Upper lobe of left lung (tissue), 6 donors: ENCODE data around the gene PRKCH. TPM values are rescaled to one million over a fixed set of nuclear protein-coding genes. Genes with fewer than 3 reads are reported as not detected.

Source experiments
- ATAC-seq, 2 donors: fragments of 200-7000 bp; cut with Tn5 transposase; one replicate each; pipeline ENCODE4 v1.9.1; 2022; ENCODE audit warnings: mild to moderate bottlenecking in 2 of 2, moderate library complexity in 2 of 2; ENCODE audit not compliant: low FRiP score in 2 of 2
- DNase-seq, 2 donors: peaks; one replicate each; pipeline ENCODE4 v3.0.0-alpha.2; 2019 to 2020
- H3K27ac ChIP-seq, 4 donors: fragments of 200-600 bp; sonication (generic); one replicate each; pipeline ENCODE4 v1.5.1; 2016 to 2019
- H3K27me3 ChIP-seq, 4 donors: fragments of 200-600 bp; sonication (generic); one replicate each; pipeline ENCODE4 v1.5.1; 2017 to 2019
- H3K36me3 ChIP-seq, 4 donors: fragments of 200-600 bp; sonication (generic); one replicate each; pipeline ENCODE4 v1.5.1; 2016 to 2019
- H3K4me1 ChIP-seq, 4 donors: fragments of 200-600 bp; sonication (generic); one replicate each; pipeline ENCODE4 v1.5.1; 2018 to 2019
- H3K4me3 ChIP-seq, 4 donors: fragments of 200-600 bp; sonication (generic); one replicate each; pipeline ENCODE4 v1.5.1; 2017 to 2019; ENCODE audit warnings: mild to moderate bottlenecking in 2 of 4, moderate library complexity in 1 of 4
- H3K9me3 ChIP-seq, 4 donors: fragments of 200-600 bp; sonication (generic); one replicate each; pipeline ENCODE4 v1.5.1; 2018 to 2019
- EP300 ChIP-seq, 4 donors: sonication (generic); formaldehyde crosslinking; IDR thresholded peaks; one replicate each; pipeline ENCODE4 v1.5.1; 2017; ENCODE audit warnings: antibody characterized with exemption in 4 of 4, control low read depth in 2 of 4
- POLR2A ChIP-seq, 4 donors: fragments of 450-650 bp; IDR thresholded peaks; one replicate each; pipeline ENCODE4 v1.5.1; 2016 to 2017; ENCODE audit warnings: antibody characterized with exemption in 4 of 4, mild to moderate bottlenecking in 2 of 4
- POLR2AphosphoS5 ChIP-seq, 2 donors: sonication (generic); formaldehyde crosslinking; IDR thresholded peaks; one replicate each; pipeline ENCODE4 v1.5.1; 2017; ENCODE audit warnings: antibody characterized with exemption in 2 of 2
- WGBS, 2 donors: methylation state at CpG; one replicate each; pipeline ENCODE4 v1.1.5; 2017 to 2018; 5-methylcytosine and 5-hydroxymethylcytosine counted together
- total RNA-seq, 6 donors: library from RNA; depleted of rRNA in 4 of 6; stranded (reverse); fragments of >200 nt in 4 of 6; gene quantifications; one replicate each; pipeline versions ENCODE4 v1.1.0 to v1.2.1, GENCODE V29; 2016 to 2021
- TF ChIP-seq, protein P1 (sequence below), 6 experiments: fragments of 450-650 bp in 4 of 6; fragments of 200-600 bp in 2 of 6; sonication (generic) in 2 of 6; IDR thresholded peaks; one replicate each; pipeline ENCODE4 v1.5.1; 2016 to 2019; ENCODE audit warnings: antibody characterized with exemption in 6 of 6
- donor health status: DM: no; HTN: no; CAD: no; lungs with moderate emphysema.
- donor health status: DM: no; HTN: yes; CAD: no; lungs with severe emphysema.

The PRKCH gene
- total RNA-seq, 6 donors from 2014 or later, result 54.0 to 102 (median 76.6) TPM

DNA sequence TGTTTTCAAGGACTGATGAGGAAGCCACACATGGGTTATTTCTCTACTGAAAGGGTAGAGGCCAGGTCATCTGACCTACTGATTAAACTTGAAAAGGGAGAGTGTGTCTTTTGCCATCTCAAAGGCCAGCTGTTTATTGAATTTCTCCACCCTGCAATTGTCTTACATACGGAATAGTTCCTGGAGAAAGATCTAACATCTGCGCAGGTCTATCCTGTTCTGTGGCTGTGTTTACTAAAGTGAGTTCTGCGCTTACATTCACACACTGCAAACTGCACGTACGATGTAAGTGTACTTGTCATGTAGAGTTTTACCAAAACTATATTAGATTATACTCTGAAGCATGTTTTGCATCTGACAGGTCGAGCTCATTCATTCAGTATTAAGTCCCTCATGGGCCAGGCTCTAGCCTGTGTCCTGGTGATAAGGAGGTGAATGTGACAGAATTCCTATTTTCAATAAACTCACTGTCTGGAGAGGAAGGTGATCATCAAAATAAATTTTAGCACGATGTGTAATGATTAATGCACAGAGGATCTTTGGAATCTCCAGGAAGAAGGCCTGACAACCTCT lies 96.6 kb downstream of the PRKCH start:
- ATAC-seq, result no peak
- peaks cover 48 to 67% (median 57%) of the 10 kb centered on the region in 4 donors for H3K4me1 ChIP-seq
- DNase-seq, result no peak
- no peak overlapping the region for H3K4me3 ChIP-seq
- H3K27me3 ChIP-seq, result no peaks in the 10 kb centered on the region
- no peak for TF ChIP-seq POLR2A (IDR thresholded peaks at IDR 0.05)
- TF ChIP-seq, protein P1, sequence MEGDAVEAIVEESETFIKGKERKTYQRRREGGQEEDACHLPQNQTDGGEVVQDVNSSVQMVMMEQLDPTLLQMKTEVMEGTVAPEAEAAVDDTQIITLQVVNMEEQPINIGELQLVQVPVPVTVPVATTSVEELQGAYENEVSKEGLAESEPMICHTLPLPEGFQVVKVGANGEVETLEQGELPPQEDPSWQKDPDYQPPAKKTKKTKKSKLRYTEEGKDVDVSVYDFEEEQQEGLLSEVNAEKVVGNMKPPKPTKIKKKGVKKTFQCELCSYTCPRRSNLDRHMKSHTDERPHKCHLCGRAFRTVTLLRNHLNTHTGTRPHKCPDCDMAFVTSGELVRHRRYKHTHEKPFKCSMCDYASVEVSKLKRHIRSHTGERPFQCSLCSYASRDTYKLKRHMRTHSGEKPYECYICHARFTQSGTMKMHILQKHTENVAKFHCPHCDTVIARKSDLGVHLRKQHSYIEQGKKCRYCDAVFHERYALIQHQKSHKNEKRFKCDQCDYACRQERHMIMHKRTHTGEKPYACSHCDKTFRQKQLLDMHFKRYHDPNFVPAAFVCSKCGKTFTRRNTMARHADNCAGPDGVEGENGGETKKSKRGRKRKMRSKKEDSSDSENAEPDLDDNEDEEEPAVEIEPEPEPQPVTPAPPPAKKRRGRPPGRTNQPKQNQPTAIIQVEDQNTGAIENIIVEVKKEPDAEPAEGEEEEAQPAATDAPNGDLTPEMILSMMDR (IDR thresholded peaks at IDR 0.05), result no peak
- no peak for TF ChIP-seq EP300 (IDR thresholded peaks at IDR 0.05)
- TF ChIP-seq POLR2AphosphoS5 (IDR thresholded peaks at IDR 0.05), result no peak
- H3K36me3 ChIP-seq, result no peaks in the 10 kb centered on the region
- H3K9me3 ChIP-seq, result no peaks in the 10 kb centered on the region
- peak overlapping the region in 3 of 4 donors; percentile 37 to 55 (median 38) for H3K27ac ChIP-seq
- WGBS, 2 donors, result 65% methylated on average over 7 of the region's 7 CpGs

DNA sequence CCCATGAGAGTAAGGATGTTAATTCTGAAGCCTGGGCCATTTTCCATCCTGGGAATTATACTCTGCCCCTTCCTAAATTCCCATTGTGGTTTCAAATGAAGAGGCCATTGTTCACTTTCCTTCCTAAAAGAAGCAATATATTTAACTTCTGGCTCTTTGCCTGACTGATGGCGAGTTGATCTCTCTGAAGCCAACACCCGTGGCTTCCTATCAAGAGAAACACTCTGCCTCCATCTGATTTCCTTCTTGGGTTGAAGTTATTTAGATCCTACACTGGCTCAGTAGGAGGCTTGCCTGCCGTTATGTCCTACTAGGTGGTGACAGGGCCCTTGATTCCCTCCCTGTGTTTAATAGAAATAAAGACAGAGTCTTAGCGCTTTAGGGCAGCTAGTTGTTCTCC lies 97.4 kb downstream of the PRKCH start:
- Histone ChIP-seq H3K4me1 (peaks cover 45 to 61% (median 54%) of the 10 kb centered on the region in 4 donors), H3K27ac (peak overlapping the region in 3 of 4 donors; percentile 37 to 55 (median 38)), H3K9me3 (no peaks in the 10 kb centered on the region), H3K36me3 (no peaks in the 10 kb centered on the region), H3K27me3 (no peaks in the 10 kb centered on the region), H3K4me3 (no peak overlapping the region)
- ATAC-seq, result no peak
- 51 to 56% methylated on average over 4 of the region's 4 CpGs for WGBS, 2 donors
- no peak for TF ChIP-seq POLR2A (IDR thresholded peaks at IDR 0.05)
- TF ChIP-seq EP300 (IDR thresholded peaks at IDR 0.05), result peak in 1 of 4 donors; percentile 18
- TF ChIP-seq, protein P1 (IDR thresholded peaks at IDR 0.05), result no peak
- TF ChIP-seq POLR2AphosphoS5 (IDR thresholded peaks at IDR 0.05), result peak; percentile 17 to 61
- DNase-seq, result no peak

DNA sequence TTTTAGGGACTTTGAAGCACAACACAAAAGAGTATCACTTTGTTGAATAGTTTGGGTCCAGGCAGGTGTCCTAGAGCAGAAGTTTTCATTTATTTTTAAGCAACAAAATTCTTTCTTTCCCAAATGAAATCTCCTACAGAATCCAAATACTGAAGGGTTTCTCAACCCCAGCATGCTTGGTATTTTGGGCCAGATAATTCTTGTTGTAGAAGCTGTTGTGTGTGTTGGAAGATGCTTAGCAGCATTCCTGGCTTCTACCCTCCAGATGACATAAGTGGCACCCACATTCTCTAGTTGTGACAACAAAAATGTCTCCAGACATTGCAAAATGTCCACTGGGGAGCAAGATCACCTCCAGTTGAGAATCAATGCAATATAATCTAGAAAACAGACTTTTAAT lies 97.8 kb downstream of the PRKCH start:
- H3K36me3 ChIP-seq, result no peaks in the 10 kb centered on the region
- TF ChIP-seq POLR2A (IDR thresholded peaks at IDR 0.05), result no peak
- TF ChIP-seq EP300 (IDR thresholded peaks at IDR 0.05), result no peak
- no peak for TF ChIP-seq POLR2AphosphoS5 (IDR thresholded peaks at IDR 0.05)
- TF ChIP-seq, protein P1 (IDR thresholded peaks at IDR 0.05), result no peak
- peak overlapping the region in 2 of 4 donors; percentile 46 to 65 for H3K27ac ChIP-seq
- no peaks in the 10 kb centered on the region for H3K9me3 ChIP-seq
- ATAC-seq (no peak), DNase-seq (no peak)
- H3K4me3 ChIP-seq, result no peak overlapping the region
- no peaks in the 10 kb centered on the region for H3K27me3 ChIP-seq
- peaks cover 45 to 58% (median 52%) of the 10 kb centered on the region in 4 donors for H3K4me1 ChIP-seq

DNA sequence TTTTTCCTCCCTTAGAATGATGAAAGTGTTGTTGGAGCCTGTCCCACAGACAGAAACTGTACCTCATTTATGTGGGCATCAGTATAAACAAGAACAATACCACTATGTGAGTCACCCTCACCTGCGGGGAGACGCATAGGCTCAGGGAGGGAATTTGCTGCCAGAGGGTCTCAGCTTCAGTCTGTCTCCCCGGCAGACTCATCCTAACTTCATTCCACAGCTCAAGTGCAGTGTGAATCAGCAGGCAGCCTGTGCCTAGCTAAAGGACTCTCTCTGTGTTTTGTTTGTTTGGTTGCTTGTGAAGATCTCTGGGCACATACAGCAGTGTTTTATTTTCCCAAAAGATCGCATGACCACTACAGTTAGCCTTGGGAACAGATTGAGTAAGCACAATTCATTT lies 98.9 kb downstream of the PRKCH start:
- Histone ChIP-seq H3K36me3 (no peaks in the 10 kb centered on the region), H3K4me1 (peaks cover 45 to 58% (median 48%) of the 10 kb centered on the region in 4 donors), H3K9me3 (no peaks in the 10 kb centered on the region), H3K27me3 (no peaks in the 10 kb centered on the region), H3K27ac (peak overlapping the region in 3 of 4 donors; percentile 46 to 65 (median 53)), H3K4me3 (no peak overlapping the region)
- DNase-seq, result no peak
- peak; percentile 12 to 23 for ATAC-seq
- WGBS, 2 donors, result 68 to 81% methylated on average over 1 to 4 of the region's 4 CpGs
- TF ChIP-seq, protein P1 (IDR thresholded peaks at IDR 0.05), result no peak
- TF ChIP-seq POLR2A (IDR thresholded peaks at IDR 0.05), result no peak
